ENCODE data around the gene CCDC178.

GRCh38 chr18:33232318-33232626, 208.2 kb downstream of the CCDC178 start:
- TF ChIP-seq CTCF (IDR thresholded peaks at IDR 0.05; ENCODE audit: insufficient read depth, low read length, poor library complexity, severe bottlenecking) (no peak), EZH2phosphoT487 (conservative IDR thresholded peaks at IDR 0.05; ENCODE audit: low read length) (no peak)

Data from SU-DHL-6 (cell line).